Psoas muscle (tissue), 8 donors: ENCODE data around the gene ITPR1. TPM values are rescaled to one million over a fixed set of nuclear protein-coding genes. Genes with fewer than 3 reads are reported as not detected.

Source experiments
- ATAC-seq, 4 donors: fragments of 200-7000 bp; cut with Tn5 transposase; one replicate each; pipeline ENCODE4 v1.9.1; 2020; ENCODE audit warnings: moderate library complexity in 3 of 4, mild to moderate bottlenecking in 2 of 4
- DNase-seq, 2 donors: peaks; one replicate each; pipeline ENCODE4 v3.0.0-alpha.2; 2020
- H3K27ac ChIP-seq: fragments of 200-600 bp; one replicate; pipeline ENCODE4 v1.8.0; 2022
- H3K27me3 ChIP-seq, 3 donors: fragments of 200-600 bp in 1 of 3; one replicate each; pipeline versions ENCODE4 v1.6.1 to v1.8.0; 2013 to 2022; ENCODE audit warnings: low read length in 2 of 3, mild to moderate bottlenecking in 2 of 3, moderate library complexity in 1 of 3; ENCODE audit not compliant: insufficient read depth in 3 of 3
- H3K36me3 ChIP-seq, 2 donors: fragments of 200-600 bp in 1 of 2; one replicate each; pipeline versions ENCODE4 v1.6.1 to v1.8.0; 2013 to 2022; ENCODE audit warnings: low read depth in 1 of 2, mild to moderate bottlenecking in 1 of 2, moderate library complexity in 1 of 2; ENCODE audit not compliant: insufficient read depth in 1 of 2
- H3K4me1 ChIP-seq: fragments of 200-600 bp; one replicate; pipeline ENCODE4 v1.8.0; 2022
- H3K4me3 ChIP-seq: fragments of 200-600 bp; one replicate; pipeline ENCODE4 v1.8.0; 2022; ENCODE audit warnings: mild to moderate bottlenecking
- H3K9me3 ChIP-seq: fragments of 200-600 bp; one replicate; pipeline ENCODE4 v1.8.0; 2022
- CTCF ChIP-seq: fragments of 200-600 bp; IDR thresholded peaks from one replicate; pipeline ENCODE4 v1.8.0; 2022; ENCODE audit warnings: antibody characterized with exemption
- WGBS, 3 donors: extraction: QIAGEN DNeasy Blood & Tissue Kit; methylation state at CpG; one replicate each; pipeline versions ENCODE4 v1.1.6 to v1.1.7; 2013; 5-methylcytosine and 5-hydroxymethylcytosine counted together
- intact Hi-C, 2 donors: fragments of 100-400 bp; cut with DNase I; formaldehyde crosslinking; loops; one replicate each; pipeline versions ENCODE4 v1.11.0 to v1.14.2; 2022
- polyA plus RNA-seq, 3 donors: library from polyadenylated mRNA; stranded (reverse); fragments of 200-250 nt; gene quantifications; one replicate each; pipeline ENCODE4 v1.2.3, GENCODE V29; 2013
- total RNA-seq, 4 donors: library from RNA; stranded (reverse); fragmentation: NEBNext Ultra II Directional in 2 of 4; extraction: Animal tissue kit (Norgen Biotek cat#: 25700) in 2 of 4; gene quantifications; one replicate each; pipeline versions ENCODE4 v1.2.1 to v1.2.4, GENCODE V29; 2021 to 2023
- donor health status: healthy with polysubstance abuse.
- donor health status: DM: no; HTN: no; CAD: no; lungs with moderate emphysema.
- donor health status: Bipolar disorder and iron deficiency.
- donor health status: healthy.
- donor health status: DM: yes; HTN: yes; CAD: no.
- donor health status: DM: no; HTN: no; CAD: no.
- donor health status: DM: no; HTN: no; CAD: no.
- donor health status: DM: yes; HTN: yes; CAD: no.

Gene ITPR1
- total and polyA plus RNA-seq, 7 donors, result 4.4 to 9.2 (median 8.8) TPM

- ATAC-seq, result no peak
- intact Hi-C loops, result no loop called here
- Histone ChIP-seq H3K36me3 (no peaks in the 10 kb centered on the region), H3K4me3 (no peak overlapping the region), H3K9me3 (no peaks in the 10 kb centered on the region), H3K4me1 (no peaks in the 10 kb centered on the region), H3K27me3 (no peaks in the 10 kb centered on the region), H3K27ac (no peak overlapping the region)
- 75 to 81% (median 78%) methylated on average over 4 of the region's 4 CpGs for WGBS, 3 donors
- no peak for TF ChIP-seq CTCF
- no peak for DNase-seq
Observed at GRCh38 chr3:4548356-4548755, 55.2 kb downstream of the ITPR1 start.

DNA sequence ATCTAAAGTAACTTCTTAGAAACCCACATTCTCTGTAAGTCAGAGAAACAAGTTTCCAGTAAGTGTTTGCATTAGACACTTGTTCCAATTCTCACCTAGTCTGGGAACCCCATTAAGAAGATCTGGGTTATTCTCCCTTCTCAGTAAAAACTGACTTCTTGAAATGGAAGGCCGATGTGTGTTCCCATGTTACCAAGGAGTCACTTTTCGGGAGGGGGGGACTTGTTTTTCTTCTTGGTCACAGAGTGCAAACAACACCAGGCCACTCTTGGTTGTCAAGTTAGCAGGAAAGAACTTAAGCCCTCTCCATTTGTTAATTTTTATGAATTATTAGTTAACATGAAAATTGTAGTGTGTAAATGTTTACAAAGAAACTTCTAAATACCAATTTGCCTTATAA, 55.6 kb downstream of the ITPR1 start:
- H3K9me3 ChIP-seq, result no peaks in the 10 kb centered on the region
- TF ChIP-seq CTCF, result no peak
- H3K27ac ChIP-seq, result no peak overlapping the region
- H3K36me3 ChIP-seq, result no peaks in the 10 kb centered on the region
- no peak overlapping the region for H3K4me3 ChIP-seq
- ATAC-seq, result no peak
- intact Hi-C loops, result no loop called here
- H3K27me3 ChIP-seq, result no peaks in the 10 kb centered on the region
- 70 to 92% (median 86%) methylated on average over 2 of the region's 2 CpGs for WGBS, 3 donors
- no peaks in the 10 kb centered on the region for H3K4me1 ChIP-seq
- DNase-seq, result no peak

- 62 to 71% (median 66%) methylated on average over 4 of the region's 4 CpGs for WGBS, 3 donors
- no peak for TF ChIP-seq CTCF
- no peaks in the 10 kb centered on the region for H3K4me1 ChIP-seq
- intact Hi-C loops, result no loop called here
- H3K4me3 ChIP-seq, result no peak overlapping the region
- ATAC-seq (no peak), DNase-seq (no peak)
- H3K9me3 ChIP-seq, result no peaks in the 10 kb centered on the region
- H3K27ac ChIP-seq, result no peak overlapping the region
- no peaks in the 10 kb centered on the region for H3K36me3 ChIP-seq
- no peaks in the 10 kb centered on the region for H3K27me3 ChIP-seq
Observed at GRCh38 chr3:4549896-4550295, 56.7 kb downstream of the ITPR1 start.

- Histone ChIP-seq H3K9me3 (no peaks in the 10 kb centered on the region), H3K4me3 (no peak overlapping the region), H3K27me3 (no peaks in the 10 kb centered on the region), H3K4me1 (no peaks in the 10 kb centered on the region), H3K36me3 (no peaks in the 10 kb centered on the region), H3K27ac (no peak overlapping the region)
- ATAC-seq (no peak), DNase-seq (no peak)
- no peak for TF ChIP-seq CTCF
- intact Hi-C loops, result no loop called here
- WGBS, 3 donors, result 63 to 77% (median 70%) methylated on average over 5 of the region's 5 CpGs
Observed at GRCh38 chr3:4551051-4551711, 58.0 kb downstream of the ITPR1 start.
